Adipocyte (in vitro differentiated cells): ENCODE results near the gene S100A16.
"Not testable (repeated sequence)": the region's sequence is repeated elsewhere in the genome, so short reads cannot be mapped to it uniquely, and the experiment has no call there.

ENCODE experiments used
- DNase-seq: peaks from one replicate; pipeline ENCODE4 v3.0.0-alpha.2; 2015; ENCODE audit warnings: low read depth
- H3K27me3 ChIP-seq: replicated peaks from 2 replicates; pipeline ENCODE4 v1.7.0; 2013; ENCODE audit warnings: mild to moderate bottlenecking, low read length, moderate library complexity; ENCODE audit not compliant: control insufficient read depth, insufficient read depth
- H3K36me3 ChIP-seq: 2 replicates; pipeline ENCODE4 v1.7.0; 2013; ENCODE audit warnings: low read length, mild to moderate bottlenecking, moderate library complexity; ENCODE audit not compliant: control insufficient read depth, insufficient read depth, severe bottlenecking
- H3K4me1 ChIP-seq: 2 replicates; pipeline ENCODE4 v1.7.0; 2013; ENCODE audit warnings: mild to moderate bottlenecking, low read length, moderate library complexity; ENCODE audit not compliant: control insufficient read depth, insufficient read depth
- H3K4me3 ChIP-seq: 2 replicates; pipeline ENCODE4 v1.7.0; 2013; ENCODE audit warnings: mild to moderate bottlenecking, low read length, moderate library complexity
- H3K9ac ChIP-seq: 2 replicates; pipeline ENCODE4 v1.7.0; 2013; ENCODE audit warnings: mild to moderate bottlenecking, low read length, moderate library complexity
- H3K9me3 ChIP-seq: 2 replicates; pipeline ENCODE4 v1.7.0; 2013; ENCODE audit warnings: mild to moderate bottlenecking, low read length, moderate library complexity; ENCODE audit not compliant: control insufficient read depth

The S100A16 gene

DNA sequence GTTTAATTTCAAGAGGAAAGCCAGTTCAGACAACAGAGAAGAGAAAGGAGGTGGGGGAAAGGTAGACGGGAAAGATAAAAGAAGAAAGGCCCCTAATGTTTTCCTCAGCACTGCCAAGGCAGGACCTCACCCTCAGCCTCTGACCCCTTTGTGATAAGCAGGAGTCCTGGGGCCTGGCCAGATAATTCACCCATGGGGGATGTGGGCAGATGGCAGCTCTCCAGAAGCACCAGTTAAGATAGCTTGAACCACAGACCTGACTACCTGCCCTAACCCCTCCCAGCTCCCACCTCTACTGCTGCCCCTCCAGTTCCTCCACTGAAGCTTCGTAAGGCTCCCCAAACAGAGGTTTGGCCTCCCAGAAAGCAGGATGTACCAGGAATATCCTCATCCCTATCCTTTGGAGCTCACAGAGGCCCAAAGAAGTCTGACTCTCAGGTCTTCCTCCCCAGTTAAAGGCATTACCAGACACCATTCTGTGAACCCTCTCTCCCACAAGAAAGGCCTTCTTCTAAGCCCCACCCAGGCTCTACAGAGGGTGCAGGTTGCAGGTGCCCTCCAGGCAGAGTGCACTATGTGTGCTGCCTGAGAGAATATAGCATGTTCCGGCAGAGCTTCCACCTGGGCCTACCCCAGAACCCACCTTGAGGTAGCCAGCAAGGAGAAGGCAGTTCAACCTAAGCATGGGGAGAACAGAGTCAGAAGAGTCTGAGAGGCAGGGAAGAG lies 36.4 kb upstream of the S100A16 start:
- H3K9ac ChIP-seq = no peak overlapping the region
- peaks cover 22% of the 10 kb centered on the region for H3K36me3 ChIP-seq
- no peaks in the 10 kb centered on the region for H3K27me3 ChIP-seq
- H3K4me1 ChIP-seq = peaks cover 38% of the 10 kb centered on the region
- no peak for DNase-seq
- H3K9me3 ChIP-seq = no peaks in the 10 kb centered on the region
- H3K4me3 ChIP-seq = no peak overlapping the region

DNA sequence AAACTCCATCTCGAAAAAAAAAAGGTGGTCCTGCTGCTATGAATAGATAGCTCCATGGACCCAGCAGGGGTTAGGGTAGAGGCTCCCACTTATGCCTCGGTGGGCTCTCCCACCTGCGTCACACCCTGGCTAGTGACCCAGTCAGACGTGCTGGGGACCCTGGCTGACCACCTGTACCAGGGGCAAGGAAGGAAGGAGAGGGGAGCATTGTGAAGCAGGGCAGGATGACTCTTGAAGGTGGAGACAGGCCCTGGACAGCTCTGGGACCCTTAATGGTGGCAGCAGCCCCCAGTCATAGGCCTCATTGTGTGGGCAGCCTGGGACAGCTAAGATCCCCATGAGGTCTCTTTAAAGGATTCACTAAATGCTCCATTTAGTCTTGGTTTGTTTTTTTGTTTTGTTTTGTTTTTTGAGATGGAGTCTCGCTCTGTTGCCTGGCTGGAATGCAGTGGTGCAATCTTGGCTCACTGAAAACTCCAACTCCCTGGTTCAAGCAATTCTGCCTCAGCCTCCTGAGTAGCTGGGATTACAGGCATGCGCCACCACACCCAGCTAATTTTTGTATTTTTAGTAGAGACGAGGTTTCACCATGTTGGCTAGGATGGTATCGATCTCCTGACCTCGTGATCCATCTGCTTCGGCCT lies 35.2 kb upstream of the S100A16 start:
- Histone ChIP-seq H3K9ac (no peak overlapping the region), H3K9me3 (no peaks in the 10 kb centered on the region), H3K27me3 (no peaks in the 10 kb centered on the region), H3K36me3 (peaks cover 34% of the 10 kb centered on the region), H3K4me3 (no peak overlapping the region), H3K4me1 (peaks cover 43% of the 10 kb centered on the region)
- peak; percentile 65 for DNase-seq

DNA sequence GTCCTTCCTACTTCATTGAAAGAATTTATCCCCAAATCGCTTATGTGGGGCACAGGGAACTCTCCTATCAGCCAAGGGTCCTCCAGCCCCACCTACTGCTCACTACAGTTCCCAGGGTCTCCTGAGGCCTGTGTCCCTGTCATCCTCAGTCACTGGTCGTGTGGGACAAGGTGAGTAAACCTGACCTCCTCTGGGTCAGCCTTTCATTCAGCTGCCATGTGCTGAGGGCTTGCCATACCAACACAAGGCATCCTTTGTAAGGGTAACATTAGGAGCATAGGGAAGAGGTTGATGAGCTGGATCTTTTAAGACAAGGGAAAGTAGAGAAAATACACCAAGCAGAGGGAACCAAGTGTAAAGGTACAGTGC lies 34.4 kb upstream of the S100A16 start:
- Histone ChIP-seq H3K9ac (no peak overlapping the region), H3K4me1 (peaks cover 36% of the 10 kb centered on the region), H3K27me3 (no peaks in the 10 kb centered on the region), H3K4me3 (no peak overlapping the region), H3K36me3 (peaks cover 42% of the 10 kb centered on the region), H3K9me3 (no peaks in the 10 kb centered on the region)
- no peak for DNase-seq

DNA sequence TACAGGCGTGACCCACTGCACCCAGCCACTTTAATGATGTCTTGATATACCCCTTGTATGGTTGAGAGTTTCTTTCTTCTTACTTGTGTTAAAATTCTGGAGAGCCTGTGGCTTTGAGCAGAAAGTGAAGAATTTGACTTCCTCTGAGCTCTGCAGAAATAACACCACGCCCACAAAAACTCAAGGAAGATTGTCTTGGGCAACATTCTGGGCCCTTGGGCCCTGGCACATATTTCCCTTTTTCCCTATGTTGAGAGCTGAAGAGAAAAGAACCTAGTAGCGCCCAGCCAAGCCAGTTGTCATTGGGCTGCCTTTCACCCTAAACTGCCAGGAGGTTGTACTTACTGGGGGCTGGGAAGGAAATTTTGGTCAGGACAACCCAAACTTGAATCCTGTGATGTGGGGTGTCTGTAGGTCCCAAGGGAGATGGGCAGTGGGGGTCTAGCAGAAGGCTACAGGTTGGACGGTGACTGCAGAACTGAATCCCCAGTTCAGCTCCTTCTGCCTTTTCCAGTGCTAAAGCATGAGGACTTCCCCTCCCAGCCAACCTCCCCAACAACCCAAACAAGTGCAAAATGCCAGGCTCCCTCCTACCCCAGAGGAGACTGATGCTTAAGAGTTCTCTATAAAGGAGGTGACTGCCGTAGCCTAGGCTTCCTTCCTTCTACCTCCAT lies 33.9 kb upstream of the S100A16 start:
- H3K9me3 ChIP-seq = no peaks in the 10 kb centered on the region
- DNase-seq = peak; percentile 52

DNA sequence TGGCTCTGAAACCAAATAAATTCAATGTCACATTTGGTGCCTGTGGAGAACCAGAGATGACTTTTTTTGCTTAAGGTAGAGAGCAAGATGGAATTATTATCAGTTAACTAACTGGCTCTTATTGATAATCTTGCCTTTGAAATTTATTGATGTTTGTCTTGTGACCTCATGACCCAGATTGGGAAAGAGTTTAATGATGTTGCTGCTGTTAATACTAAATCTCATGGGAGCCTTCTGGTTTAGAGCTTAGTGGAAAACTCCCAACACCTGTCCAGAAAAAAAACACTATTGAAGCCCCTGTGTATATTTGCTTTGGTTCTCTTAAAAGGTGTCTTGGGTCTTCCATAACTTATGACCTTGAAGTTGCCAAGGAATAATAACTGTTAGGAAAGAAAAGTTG lies 30.9 kb upstream of the S100A16 start:
- DNase-seq = no peak
- Histone ChIP-seq H3K4me1 (peaks cover 32% of the 10 kb centered on the region), H3K4me3 (no peak overlapping the region), H3K9ac (no peak overlapping the region), H3K36me3 (peaks cover 77% of the 10 kb centered on the region), H3K27me3 (no peaks in the 10 kb centered on the region), H3K9me3 (no peaks in the 10 kb centered on the region)

More for the DNA sequence above, 33.9 kb upstream of the S100A16 start:
- H3K4me3 ChIP-seq = no peak overlapping the region
- H3K27me3 ChIP-seq = no peaks in the 10 kb centered on the region
- H3K36me3 ChIP-seq = peaks cover 47% of the 10 kb centered on the region
- no peak overlapping the region for H3K9ac ChIP-seq
- peaks cover 36% of the 10 kb centered on the region for H3K4me1 ChIP-seq

DNA sequence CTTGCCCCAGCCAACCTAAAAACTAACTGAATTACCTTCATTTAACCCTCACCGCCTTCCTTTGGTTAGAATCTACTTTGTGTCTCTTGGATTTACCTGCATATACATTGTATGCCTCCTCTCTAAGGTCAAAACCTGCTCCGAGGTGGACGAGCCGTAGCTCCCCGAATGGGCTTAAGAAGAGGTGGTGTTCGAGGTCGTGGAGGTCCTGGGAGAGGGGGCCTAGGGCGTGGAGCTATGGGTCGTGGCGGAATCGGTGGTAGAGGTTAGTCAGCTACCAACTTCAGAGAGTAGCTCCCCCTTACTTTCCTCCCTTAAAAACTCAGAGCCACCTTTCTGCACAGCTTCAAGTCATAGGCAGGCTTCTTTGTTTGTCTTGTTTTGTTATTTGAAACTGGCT lies 30.2 kb upstream of the S100A16 start:
- H3K4me3 ChIP-seq = no peak overlapping the region

DNA sequence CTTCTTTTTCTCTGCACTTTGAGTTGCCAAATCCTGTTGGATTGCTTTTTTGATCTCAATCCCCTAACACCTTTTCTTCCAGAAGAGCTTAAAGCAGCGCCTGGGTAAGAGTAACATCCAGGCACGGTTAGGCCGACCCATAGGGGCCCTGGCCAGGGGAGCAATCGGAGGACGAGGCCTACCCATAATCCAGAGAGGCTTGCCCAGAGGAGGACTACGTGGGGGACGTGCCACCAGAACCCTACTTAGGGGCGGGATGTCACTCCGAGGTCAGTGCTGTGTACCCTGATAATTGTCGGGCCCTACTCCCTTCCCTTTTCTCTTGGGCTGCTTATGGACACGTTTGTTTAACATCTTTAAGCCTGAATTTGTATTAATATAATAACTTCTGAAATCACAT lies 29.2 kb upstream of the S100A16 start:
- DNase-seq = no peak
- Histone ChIP-seq H3K27me3 (no peaks in the 10 kb centered on the region), H3K4me3 (no peak overlapping the region), H3K36me3 (peaks cover 91% of the 10 kb centered on the region), H3K9ac (no peak overlapping the region), H3K9me3 (no peaks in the 10 kb centered on the region), H3K4me1 (peaks cover 37% of the 10 kb centered on the region)

More for the DNA sequence above, 30.2 kb upstream of the S100A16 start:
- peaks cover 84% of the 10 kb centered on the region for H3K36me3 ChIP-seq
- no peak for DNase-seq
- no peaks in the 10 kb centered on the region for H3K9me3 ChIP-seq
- H3K9ac ChIP-seq = no peak overlapping the region
- H3K4me1 ChIP-seq = peaks cover 35% of the 10 kb centered on the region
- H3K27me3 ChIP-seq = no peaks in the 10 kb centered on the region

DNA sequence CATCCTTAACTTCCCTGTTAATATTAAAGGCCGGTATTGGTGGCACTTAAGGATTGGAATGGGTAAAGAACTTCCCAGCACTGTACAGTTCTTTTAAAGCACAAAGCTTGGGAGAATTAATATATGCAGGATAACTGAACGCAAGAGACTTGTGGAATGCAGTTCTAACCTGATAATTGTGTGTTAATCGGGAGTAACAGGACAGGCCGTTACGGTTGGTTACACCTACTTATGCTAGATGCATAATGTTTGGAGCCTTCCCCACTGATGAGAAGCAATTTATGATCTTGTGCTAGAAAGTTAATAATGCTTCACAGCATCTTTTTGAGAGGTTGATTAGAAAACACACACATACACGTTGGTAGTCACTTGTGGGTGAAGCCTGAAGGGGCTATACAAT lies 27.9 kb upstream of the S100A16 start:
- no peak for DNase-seq
- Histone ChIP-seq H3K9ac (no peak overlapping the region), H3K4me1 (peaks cover 37% of the 10 kb centered on the region), H3K27me3 (no peaks in the 10 kb centered on the region), H3K4me3 (no peak overlapping the region), H3K9me3 (no peaks in the 10 kb centered on the region), H3K36me3 (peaks cover 96% of the 10 kb centered on the region)

DNA sequence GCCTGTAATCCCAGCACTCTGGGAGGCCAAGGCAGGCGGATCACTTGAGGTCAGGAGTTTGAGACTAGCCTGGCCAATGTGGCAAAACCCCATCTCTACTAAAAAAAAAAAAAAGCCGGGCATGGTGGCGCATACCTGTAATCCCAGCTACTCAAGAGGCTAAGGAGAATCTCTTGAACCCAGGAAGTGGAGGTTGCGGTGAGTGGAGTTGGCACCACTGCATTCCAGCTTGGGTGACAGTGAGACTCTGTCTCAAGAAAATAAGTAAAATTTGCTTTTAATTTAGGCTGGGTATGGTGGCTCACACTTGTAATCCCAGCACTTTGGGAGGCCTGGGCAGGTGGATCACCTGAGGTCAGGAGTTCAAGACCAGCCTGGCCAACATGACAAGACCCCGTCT lies 27.3 kb upstream of the S100A16 start:
- peaks cover 90% of the 10 kb centered on the region for H3K36me3 ChIP-seq
- not testable (repeated sequence) for H3K9me3 ChIP-seq, H3K9ac ChIP-seq, H3K27me3 ChIP-seq, H3K4me3 ChIP-seq, DNase-seq
- H3K4me1 ChIP-seq = peaks cover 39% of the 10 kb centered on the region

DNA sequence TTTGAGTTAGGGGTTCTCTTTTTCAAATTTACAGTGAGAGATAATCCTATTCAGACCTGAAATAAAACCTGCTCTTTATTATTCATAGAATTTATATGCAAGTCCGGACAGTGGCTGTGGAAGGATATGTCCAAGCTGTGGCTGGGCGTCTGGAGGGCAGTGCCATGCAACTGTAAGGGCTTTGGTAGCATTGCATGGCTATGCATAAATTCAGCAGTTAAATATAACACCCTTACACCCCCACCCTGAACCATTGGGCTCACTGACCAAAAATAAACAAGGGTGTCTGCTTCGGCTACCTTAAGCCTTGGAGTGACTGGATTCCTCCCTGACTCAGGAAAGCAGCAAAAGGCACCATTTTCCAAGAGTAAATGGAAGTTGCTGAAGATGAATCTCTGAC lies 26.3 kb upstream of the S100A16 start:
- H3K4me1 ChIP-seq = peaks cover 36% of the 10 kb centered on the region
- no peaks in the 10 kb centered on the region for H3K9me3 ChIP-seq
- peaks cover 80% of the 10 kb centered on the region for H3K36me3 ChIP-seq
- DNase-seq = no peak
- no peak overlapping the region for H3K4me3 ChIP-seq
- H3K9ac ChIP-seq = no peak overlapping the region
- no peaks in the 10 kb centered on the region for H3K27me3 ChIP-seq

DNA sequence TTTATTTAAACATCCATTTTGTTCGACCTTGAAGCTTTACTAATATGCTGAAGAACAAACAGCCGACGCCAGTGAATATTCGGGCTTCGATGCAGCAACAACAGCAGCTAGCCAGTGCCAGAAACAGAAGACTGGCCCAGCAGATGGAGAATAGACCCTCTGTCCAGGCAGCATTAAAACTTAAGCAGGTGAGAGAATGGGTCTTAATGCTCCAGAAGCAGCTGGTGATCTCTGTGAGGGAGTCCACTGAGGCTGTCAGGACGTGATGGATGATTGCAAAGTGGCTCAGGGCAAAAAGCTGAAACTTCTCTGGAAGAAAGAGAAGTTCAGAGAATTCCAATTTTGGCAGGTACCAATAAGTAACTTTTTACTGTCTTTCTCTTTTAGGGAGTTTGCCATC lies 25.3 kb upstream of the S100A16 start:
- Histone ChIP-seq H3K9me3 (no peaks in the 10 kb centered on the region), H3K9ac (peak overlapping the region; percentile 73), H3K4me1 (peaks cover 31% of the 10 kb centered on the region), H3K27me3 (no peaks in the 10 kb centered on the region), H3K4me3 (no peak overlapping the region), H3K36me3 (peaks cover 70% of the 10 kb centered on the region)
- DNase-seq = no peak
